Tibial nerve (tissue), 4 donors: ENCODE data around the gene SLC6A9. TPM values are rescaled to one million over a fixed set of nuclear protein-coding genes. Genes with fewer than 3 reads are reported as not detected.

Source experiments
- DNase-seq, 2 donors: peaks; one replicate each; pipeline ENCODE4 v3.0.0-alpha.2; 2019; ENCODE audit warnings: low spot score in 2 of 2
- H3K27ac ChIP-seq, 4 donors: fragments of 200-600 bp; sonication (generic) in 3 of 4; one replicate each; pipeline ENCODE4 v1.5.1; 2017 to 2019; ENCODE audit warnings: mild to moderate bottlenecking in 1 of 4
- H3K27me3 ChIP-seq, 2 donors: fragments of 200-600 bp; sonication (generic) in 1 of 2; one replicate each; pipeline versions ENCODE4 v1.5.1 to v1.6.0; 2017 to 2019
- H3K36me3 ChIP-seq, 3 donors: fragments of 200-600 bp; sonication (generic); one replicate each; pipeline ENCODE4 v1.5.1; 2018 to 2019
- H3K4me1 ChIP-seq, 4 donors: fragments of 200-600 bp; sonication (generic) in 3 of 4; one replicate each; pipeline ENCODE4 v1.5.1; 2017 to 2019
- H3K4me3 ChIP-seq, 4 donors: fragments of 200-600 bp; sonication (generic) in 3 of 4; one replicate each; pipeline ENCODE4 v1.5.1; 2017 to 2019; ENCODE audit warnings: mild to moderate bottlenecking in 1 of 4, moderate library complexity in 1 of 4
- H3K9me3 ChIP-seq, 4 donors: fragments of 200-600 bp; sonication (generic) in 3 of 4; one replicate each; pipeline ENCODE4 v1.5.1; 2017 to 2019
- CTCF ChIP-seq, 5 experiments: fragments of 200-600 bp in 3 of 5; fragments of 450-650 bp in 2 of 5; sonication (generic) in 3 of 5; IDR thresholded peaks; one replicate each; pipeline ENCODE4 v1.5.1; 2016 to 2019; ENCODE audit warnings: antibody characterized with exemption in 5 of 5, mild to moderate bottlenecking in 3 of 5, moderate library complexity in 2 of 5
- EP300 ChIP-seq, 2 donors: sonication (generic); formaldehyde crosslinking; IDR thresholded peaks; one replicate each; pipeline ENCODE4 v1.6.1; 2017; ENCODE audit warnings: antibody characterized with exemption in 2 of 2, mild to moderate bottlenecking in 1 of 2
- POLR2A ChIP-seq, 2 donors: fragments of 450-650 bp; IDR thresholded peaks; one replicate each; pipeline ENCODE4 v1.6.1; 2017; ENCODE audit warnings: antibody characterized with exemption in 2 of 2, mild to moderate bottlenecking in 2 of 2, moderate library complexity in 2 of 2
- WGBS, 2 donors: methylation state at CpG; one replicate each; pipeline ENCODE4 v1.1.5; 2018; 5-methylcytosine and 5-hydroxymethylcytosine counted together
- total RNA-seq, 4 donors: library from RNA; depleted of rRNA; stranded (reverse); fragments of >200 nt; gene quantifications; one replicate each; pipeline ENCODE4 v1.1.0, GENCODE V29; 2016

The SLC6A9 gene
- total RNA-seq, 4 donors from 2014 or later: 0.42 to 1.8 (median 0.83) TPM

DNA sequence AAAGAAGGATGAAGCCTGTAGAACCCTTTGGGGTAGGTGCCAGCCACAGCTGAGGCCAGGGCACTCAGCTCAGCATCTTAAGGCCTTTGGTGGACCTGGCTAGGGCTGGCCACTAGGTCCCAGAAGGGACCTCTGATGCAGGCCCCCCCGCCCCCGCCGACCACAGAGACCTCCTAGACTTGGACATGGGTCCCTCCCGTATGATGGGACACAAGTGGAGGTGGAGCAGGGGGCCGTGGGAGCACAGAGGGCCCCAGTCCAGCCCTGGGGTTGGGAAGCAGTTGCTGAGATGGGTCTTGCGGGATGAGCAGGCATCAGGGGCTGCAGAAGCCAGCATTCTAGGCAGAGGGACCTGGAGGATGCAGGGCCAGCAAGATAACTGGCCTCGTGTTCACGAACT lies 49.0 kb downstream of the SLC6A9 start:
- no peaks in the 10 kb centered on the region for H3K9me3 ChIP-seq
- no peak for TF ChIP-seq POLR2A (IDR thresholded peaks at IDR 0.05)
- no peak for TF ChIP-seq CTCF (IDR thresholded peaks at IDR 0.05)
- no peak for TF ChIP-seq EP300 (IDR thresholded peaks at IDR 0.05)
- H3K27ac ChIP-seq: no peak overlapping the region
- WGBS, 2 donors: 86% methylated on average over 5 to 7 of the region's 8 CpGs
- peaks cover 0 to 62% (median 0%) of the 10 kb centered on the region in 3 donors for H3K36me3 ChIP-seq
- H3K4me3 ChIP-seq: no peak overlapping the region
- peaks cover 0 to 52% (median 11%) of the 10 kb centered on the region in 4 donors for H3K4me1 ChIP-seq
- no peak for DNase-seq
- H3K27me3 ChIP-seq: no peaks in the 10 kb centered on the region

DNA sequence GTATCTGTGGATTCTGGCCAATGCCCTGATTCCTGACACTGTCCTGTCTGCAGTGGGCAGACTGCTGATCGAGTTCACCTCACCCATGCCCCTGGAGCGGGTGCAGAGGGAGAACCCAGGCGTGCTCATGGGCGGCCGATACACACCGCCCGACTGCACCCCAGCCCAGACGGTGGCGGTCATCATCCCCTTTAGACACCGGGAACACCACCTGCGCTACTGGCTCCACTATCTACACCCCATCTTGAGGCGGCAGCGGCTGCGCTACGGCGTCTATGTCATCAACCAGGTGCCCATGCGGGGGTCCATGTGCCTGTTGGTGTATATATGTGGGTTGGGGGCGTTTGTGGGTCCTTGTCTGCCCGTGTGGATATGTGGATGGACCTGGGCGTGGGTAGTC lies 49.6 kb downstream of the SLC6A9 start:
- Histone ChIP-seq H3K27me3 (no peaks in the 10 kb centered on the region), H3K36me3 (peaks cover 0 to 63% (median 0%) of the 10 kb centered on the region in 3 donors), H3K4me1 (peaks cover 0 to 58% (median 15%) of the 10 kb centered on the region in 4 donors), H3K4me3 (no peak overlapping the region), H3K27ac (no peak overlapping the region), H3K9me3 (no peaks in the 10 kb centered on the region)
- WGBS, 2 donors: 94 to 98% methylated on average over 20 of the region's 20 CpGs
- DNase-seq: no peak
- TF ChIP-seq CTCF (IDR thresholded peaks at IDR 0.05) (no peak), POLR2A (IDR thresholded peaks at IDR 0.05) (no peak), EP300 (IDR thresholded peaks at IDR 0.05) (no peak)

- Histone ChIP-seq H3K4me1 (peaks cover 0 to 63% (median 19%) of the 10 kb centered on the region in 4 donors), H3K9me3 (no peaks in the 10 kb centered on the region), H3K36me3 (peaks cover 0 to 64% (median 0%) of the 10 kb centered on the region in 3 donors), H3K27ac (peak overlapping the region in 1 of 4 donors; percentile 81), H3K4me3 (no peak overlapping the region), H3K27me3 (no peaks in the 10 kb centered on the region)
- no peak for DNase-seq
- TF ChIP-seq POLR2A (IDR thresholded peaks at IDR 0.05) (no peak), CTCF (IDR thresholded peaks at IDR 0.05) (no peak), EP300 (IDR thresholded peaks at IDR 0.05) (no peak)
- 87 to 90% methylated on average over 16 to 20 of the region's 20 CpGs for WGBS, 2 donors
Measured at GRCh38 chr1:43981135-43981491, 50.1 kb downstream of the SLC6A9 start.

GRCh38 chr1:43980255-43981134 lies 50.8 kb downstream of the SLC6A9 start:
- Histone ChIP-seq H3K4me3 (peak overlapping the region in 3 of 4 donors; percentile 59 to 72 (median 65)), H3K27ac (peak overlapping the region in 2 of 4 donors; percentile 80 to 81), H3K27me3 (no peaks in the 10 kb centered on the region), H3K4me1 (peaks cover 0 to 69% (median 25%) of the 10 kb centered on the region in 4 donors), H3K9me3 (no peaks in the 10 kb centered on the region), H3K36me3 (peaks cover 0 to 58% (median 0%) of the 10 kb centered on the region in 3 donors)
- WGBS, 2 donors: 53 to 64% methylated on average over 13 of the region's 13 CpGs
- TF ChIP-seq CTCF (IDR thresholded peaks at IDR 0.05) (no peak), POLR2A (IDR thresholded peaks at IDR 0.05) (no peak), EP300 (IDR thresholded peaks at IDR 0.05) (no peak)
- no peak for DNase-seq
